Measurements from ENCODE around the gene HLCS. TPM values are rescaled to one million over a fixed set of nuclear protein-coding genes. Genes with fewer than 3 reads are reported as not detected.

Gene HLCS
- total RNA-seq, 2 donors from 2014 or later: 27.2 to 38.6 TPM

GRCh38 chr21:36756527-36756926 is 209.9 kb downstream of the HLCS start:
- ATAC-seq (no peak), DNase-seq (no peak)
- no peaks in the 10 kb centered on the region for H3K27me3 ChIP-seq
- H3K9me3 ChIP-seq: no peaks in the 10 kb centered on the region
- H3K27ac ChIP-seq: no peak overlapping the region
- H3K4me3 ChIP-seq: no peak overlapping the region
- WGBS, 2 donors: 80 to 90% methylated on average over 7 of the region's 7 CpGs
- peaks cover 1% of the 10 kb centered on the region for H3K4me1 ChIP-seq
- no peaks in the 10 kb centered on the region for H3K36me3 ChIP-seq (replicated peaks in 1 of 2; ENCODE audit: insufficient read depth in 1 of 2, low read depth in 2 of 2)
- intact Hi-C loops (cut with DNase I): loop anchor here (10.0 kb wide), 2 partner anchors 98 to 168 kb away; no protein-coding TSS in a partner anchor
- TF ChIP-seq, protein P1, sequence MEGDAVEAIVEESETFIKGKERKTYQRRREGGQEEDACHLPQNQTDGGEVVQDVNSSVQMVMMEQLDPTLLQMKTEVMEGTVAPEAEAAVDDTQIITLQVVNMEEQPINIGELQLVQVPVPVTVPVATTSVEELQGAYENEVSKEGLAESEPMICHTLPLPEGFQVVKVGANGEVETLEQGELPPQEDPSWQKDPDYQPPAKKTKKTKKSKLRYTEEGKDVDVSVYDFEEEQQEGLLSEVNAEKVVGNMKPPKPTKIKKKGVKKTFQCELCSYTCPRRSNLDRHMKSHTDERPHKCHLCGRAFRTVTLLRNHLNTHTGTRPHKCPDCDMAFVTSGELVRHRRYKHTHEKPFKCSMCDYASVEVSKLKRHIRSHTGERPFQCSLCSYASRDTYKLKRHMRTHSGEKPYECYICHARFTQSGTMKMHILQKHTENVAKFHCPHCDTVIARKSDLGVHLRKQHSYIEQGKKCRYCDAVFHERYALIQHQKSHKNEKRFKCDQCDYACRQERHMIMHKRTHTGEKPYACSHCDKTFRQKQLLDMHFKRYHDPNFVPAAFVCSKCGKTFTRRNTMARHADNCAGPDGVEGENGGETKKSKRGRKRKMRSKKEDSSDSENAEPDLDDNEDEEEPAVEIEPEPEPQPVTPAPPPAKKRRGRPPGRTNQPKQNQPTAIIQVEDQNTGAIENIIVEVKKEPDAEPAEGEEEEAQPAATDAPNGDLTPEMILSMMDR (IDR thresholded peaks at IDR 0.05): no peak
- TF ChIP-seq POLR2A (IDR thresholded peaks at IDR 0.05): no peak

DNA sequence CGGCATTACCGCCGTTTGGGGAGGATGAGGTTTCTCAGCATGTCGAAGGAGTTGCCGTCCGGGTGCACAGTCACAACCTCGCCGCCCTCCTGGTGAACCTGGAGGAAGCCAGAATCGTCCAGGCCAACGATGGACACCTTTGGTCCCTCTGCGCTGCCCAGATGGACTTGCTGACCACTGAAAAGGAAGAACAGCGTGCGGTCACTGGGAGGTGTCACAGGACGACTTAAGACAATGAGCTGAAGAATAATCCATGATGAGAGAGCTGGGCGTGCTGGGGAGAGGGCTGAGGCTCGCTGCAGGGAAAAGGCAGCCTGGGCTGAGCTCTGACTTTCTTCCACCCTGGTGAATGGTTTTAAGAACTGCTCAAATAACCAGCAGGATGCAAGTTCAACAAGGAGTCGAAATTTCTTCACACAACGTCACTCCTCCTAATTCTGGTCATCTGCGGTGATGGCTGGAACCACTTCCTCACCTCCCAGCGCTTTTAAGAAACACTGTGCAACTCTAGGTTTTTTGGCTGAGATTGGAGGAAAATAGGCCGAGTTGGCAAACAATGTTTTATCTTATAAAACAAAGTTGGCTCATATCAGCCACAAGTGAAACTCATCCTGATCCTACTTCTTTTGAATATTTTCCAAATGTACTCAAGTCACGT is 212.1 kb downstream of the HLCS start:
- TF ChIP-seq POLR2A (IDR thresholded peaks at IDR 0.05): no peak
- TF ChIP-seq, protein P1 (IDR thresholded peaks at IDR 0.05): no peak
- Histone ChIP-seq H3K4me3 (no peak overlapping the region), H3K36me3 (replicated peaks in 1 of 2; ENCODE audit: insufficient read depth in 1 of 2, low read depth in 2 of 2) (no peaks in the 10 kb centered on the region), H3K27me3 (no peaks in the 10 kb centered on the region), H3K27ac (no peak overlapping the region), H3K9me3 (no peaks in the 10 kb centered on the region), H3K4me1 (no peaks in the 10 kb centered on the region)
- 87 to 90% methylated on average over 22 of the region's 22 CpGs for WGBS, 2 donors
- ATAC-seq (no peak), DNase-seq (no peak)
- intact Hi-C loops (cut with DNase I): loop anchor here (10.0 kb wide), 2 partner anchors 100 to 170 kb away; no protein-coding TSS in a partner anchor

DNA sequence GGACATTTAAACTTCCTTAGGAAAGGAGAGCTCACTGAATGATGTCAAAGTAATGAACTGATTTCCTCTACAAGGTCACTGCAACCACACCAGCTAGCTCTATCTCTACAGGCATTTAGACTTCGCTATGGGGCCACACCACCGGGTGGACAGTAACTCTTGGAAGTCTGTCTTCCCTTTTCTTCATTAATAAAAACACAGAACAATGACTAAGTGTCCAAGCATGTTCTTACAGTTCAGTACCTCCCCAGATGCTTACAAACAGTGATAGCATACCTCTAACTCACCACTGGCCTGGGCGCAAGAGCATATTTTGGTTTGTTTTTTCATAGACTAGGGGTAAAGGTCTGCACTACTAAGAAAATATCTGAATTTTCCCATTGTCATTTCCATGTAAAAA is 212.9 kb downstream of the HLCS start:
- intact Hi-C loops (cut with DNase I): loop anchor here (10.0 kb wide), 2 partner anchors 101 to 171 kb away; no protein-coding TSS in a partner anchor
- Histone ChIP-seq H3K27ac (no peak overlapping the region), H3K9me3 (no peaks in the 10 kb centered on the region), H3K36me3 (replicated peaks in 1 of 2; ENCODE audit: insufficient read depth in 1 of 2, low read depth in 2 of 2) (no peaks in the 10 kb centered on the region), H3K4me1 (no peaks in the 10 kb centered on the region), H3K4me3 (no peak overlapping the region), H3K27me3 (no peaks in the 10 kb centered on the region)
- TF ChIP-seq, protein P1 (IDR thresholded peaks at IDR 0.05): no peak
- TF ChIP-seq POLR2A (IDR thresholded peaks at IDR 0.05): no peak
- WGBS, 2 donors: 84 to 88% methylated on average over 3 of the region's 3 CpGs
- ATAC-seq (no peak), DNase-seq (no peak)

- H3K9me3 ChIP-seq: no peaks in the 10 kb centered on the region
- H3K27ac ChIP-seq: no peak overlapping the region
- no peak for DNase-seq
- WGBS, 2 donors: 60 to 84% methylated on average over 10 of the region's 10 CpGs
- H3K4me3 ChIP-seq: no peak overlapping the region
- intact Hi-C loops (cut with DNase I): loop anchor here (10.0 kb wide), 2 partner anchors 103 to 173 kb away; no protein-coding TSS in a partner anchor
- H3K36me3 ChIP-seq (replicated peaks in 1 of 2; ENCODE audit: insufficient read depth in 1 of 2, low read depth in 2 of 2): no peaks in the 10 kb centered on the region
- ATAC-seq: no peak
- TF ChIP-seq POLR2A (IDR thresholded peaks at IDR 0.05): no peak
- TF ChIP-seq, protein P1 (IDR thresholded peaks at IDR 0.05): no peak
- H3K27me3 ChIP-seq: no peaks in the 10 kb centered on the region
- H3K4me1 ChIP-seq: peaks cover 9% of the 10 kb centered on the region
These were observed 215.1 kb downstream of the HLCS start for GRCh38 chr21:36751383-36751782.

DNA sequence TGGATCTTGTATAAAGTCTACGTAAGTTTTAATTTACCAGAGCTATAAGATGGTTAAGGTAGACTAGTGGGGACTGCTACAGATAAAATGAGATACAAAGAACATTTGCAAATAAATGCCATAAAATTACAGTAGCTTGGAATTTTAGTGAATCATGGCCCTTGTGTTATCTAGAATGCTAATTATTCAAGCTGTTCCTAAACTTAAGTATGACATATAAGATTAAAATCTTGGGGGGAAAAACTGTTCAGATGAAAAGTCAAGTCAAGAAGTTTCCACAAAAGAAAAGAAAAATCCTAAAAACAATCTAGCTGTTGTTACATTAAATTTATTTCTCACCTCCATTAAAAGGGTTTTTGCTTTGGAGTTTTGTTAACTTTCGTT is 215.9 kb downstream of the HLCS start:
- TF ChIP-seq, protein P1 (IDR thresholded peaks at IDR 0.05): no peak
- TF ChIP-seq POLR2A (IDR thresholded peaks at IDR 0.05): no peak
- 91 to 95% methylated on average over 2 of the region's 2 CpGs for WGBS, 2 donors
- no peak overlapping the region for H3K27ac ChIP-seq
- DNase-seq (no peak), ATAC-seq (no peak)
- no peaks in the 10 kb centered on the region for H3K9me3 ChIP-seq
- H3K27me3 ChIP-seq: no peaks in the 10 kb centered on the region
- H3K36me3 ChIP-seq (replicated peaks in 1 of 2; ENCODE audit: insufficient read depth in 1 of 2, low read depth in 2 of 2): no peaks in the 10 kb centered on the region
- H3K4me1 ChIP-seq: peaks cover 9% of the 10 kb centered on the region
- no peak overlapping the region for H3K4me3 ChIP-seq
- intact Hi-C loops (cut with DNase I): loop anchor here (10.0 kb wide), 2 partner anchors 104 to 174 kb away; no protein-coding TSS in a partner anchor

Data from body of pancreas (tissue), 4 donors.